B cell (primary cell): ENCODE results near the gene ATP8A2. TPM values are rescaled to one million over a fixed set of nuclear protein-coding genes. Genes with fewer than 3 reads are reported as not detected.

Source experiments
- ATAC-seq: fragments of 200-7000 bp; cut with Tn5 transposase; one replicate; pipeline ENCODE4 v1.10.0; 2021; ENCODE audit warnings: low read depth, mild to moderate bottlenecking, moderate number of reproducible peaks, moderate library complexity
- CTCF ChIA-PET: fragments of 350-600 bp; sonication (Branson Sonifier 250); formaldehyde crosslinking; loops from one replicate; lab custom pipeline; 2021; ENCODE audit warnings: antibody characterized with exemption, inconsistent platforms; lab: Charles Lee
- POLR2A ChIA-PET: fragments of 350-600 bp; sonication (Branson Sonifier 250); formaldehyde crosslinking; loops from one replicate; lab custom pipeline; 2021; ENCODE audit warnings: antibody characterized with exemption; lab: Charles Lee
- DNase-seq: peaks from one replicate; pipeline ENCODE4 v3.0.0; 2013
- H2AFZ ChIP-seq: 2 replicates; pipeline ENCODE4 v1.6.1; 2012; ENCODE audit warnings: mild to moderate bottlenecking, low read depth, low read length; ENCODE audit not compliant: insufficient read depth, poor library complexity, severe bottlenecking
- H3K27ac ChIP-seq, 2 donors: 1 replicate in 1 of 2; 2 replicates in 1 of 2; pipeline ENCODE4 v1.5.1; 2012 to 2013; ENCODE audit warnings: low read length in 2 of 2, mild to moderate bottlenecking in 2 of 2, moderate library complexity in 1 of 2
- H3K27me3 ChIP-seq, 4 experiments: fragments of 200-600 bp in 1 of 4; sonication (generic) in 1 of 4; replicated peaks in 1 of 4; 1 replicate in 2 of 4; 2 replicates in 2 of 4; pipeline versions ENCODE4 v1.6.1 to v1.7.0; 2013 to 2016; ENCODE audit warnings: low read length in 3 of 4, mild to moderate bottlenecking in 2 of 4, mixed read lengths in 1 of 4, moderate library complexity in 1 of 4; ENCODE audit not compliant: insufficient read depth in 4 of 4, control insufficient read depth in 3 of 4; ENCODE audit errors: control extremely low read depth in 1 of 4
- H3K36me3 ChIP-seq, 2 experiments: replicated peaks in 1 of 2; 1 replicate in 1 of 2; 2 replicates in 1 of 2; pipeline versions ENCODE4 v1.6.1 to v1.7.1; 2013; ENCODE audit warnings: low read length in 1 of 2; ENCODE audit not compliant: insufficient read depth in 2 of 2, control insufficient read depth in 1 of 2; ENCODE audit errors: control extremely low read depth in 1 of 2, extremely low read depth in 1 of 2
- H3K4me1 ChIP-seq, 2 donors: fragments of 200-600 bp in 1 of 2; sonication (generic) in 1 of 2; 1 replicate in 1 of 2; 2 replicates in 1 of 2; pipeline versions ENCODE4 v1.5.1 to v1.6.1; 2013 to 2017; ENCODE audit warnings: low read length in 2 of 2; ENCODE audit not compliant: control insufficient read depth in 2 of 2, insufficient read depth in 2 of 2
- H3K4me2 ChIP-seq: replicated peaks from 2 replicates; pipeline ENCODE3; 2012; ENCODE audit warnings: mild to moderate bottlenecking, low read depth, low read length; ENCODE audit not compliant: poor library complexity, severe bottlenecking
- H3K4me3 ChIP-seq, 5 experiments: fragments of 200-600 bp in 1 of 5; sonication (generic) in 1 of 5; 1 replicate in 3 of 5; 2 replicates in 2 of 5; pipeline versions ENCODE4 v1.5.1 to v1.7.0; 2011 to 2016; ENCODE audit warnings: low read length in 4 of 5, mild to moderate bottlenecking in 4 of 5, low read depth in 2 of 5, control low read depth in 1 of 5, moderate library complexity in 1 of 5; ENCODE audit not compliant: insufficient read depth in 1 of 5; ENCODE audit errors: control extremely low read depth in 1 of 5, extremely low read depth in 1 of 5
- H3K79me2 ChIP-seq: fragments of 200-600 bp; sonication (generic); one replicate; pipeline ENCODE4 v1.6.0; 2016; ENCODE audit warnings: low read length; ENCODE audit not compliant: control insufficient read depth, insufficient read depth
- H3K9ac ChIP-seq: fragments of 200-600 bp; sonication (generic); 2 replicates; pipeline ENCODE4 v1.6.1; 2017; ENCODE audit warnings: mild to moderate bottlenecking, low read length, moderate library complexity
- H3K9me3 ChIP-seq, 3 donors: one replicate each; pipeline versions ENCODE4 v1.6.1 to v1.7.1; 2013; ENCODE audit warnings: low read length in 2 of 3; ENCODE audit not compliant: control insufficient read depth in 2 of 3, insufficient read depth in 1 of 3; ENCODE audit errors: control extremely low read depth in 1 of 3
- H4K20me1 ChIP-seq: 2 replicates; pipeline ENCODE4 v1.6.0; 2012; ENCODE audit warnings: mild to moderate bottlenecking, low read length; ENCODE audit not compliant: insufficient read depth, control insufficient read depth, poor library complexity, severe bottlenecking
- H3K27ac Mint-ChIP-seq: one replicate; pipeline ENCODE4 v1.8.0; 2021; ENCODE audit warnings: mixed read lengths
- H3K27me3 Mint-ChIP-seq: one replicate; pipeline ENCODE4 v1.8.0; 2021; ENCODE audit warnings: mixed read lengths
- H3K4me1 Mint-ChIP-seq: one replicate; pipeline ENCODE4 v1.8.0; 2021; ENCODE audit warnings: mixed read lengths
- H3K4me3 Mint-ChIP-seq: one replicate; pipeline ENCODE4 v1.8.0; 2021; ENCODE audit warnings: mixed read lengths
- H3K9me3 Mint-ChIP-seq: one replicate; pipeline ENCODE4 v1.8.0; 2022; ENCODE audit warnings: mixed read lengths; ENCODE audit not compliant: insufficient read depth
- CTCF ChIP-seq: fragments of 200-600 bp; IDR thresholded peaks from one replicate; pipeline ENCODE4 v1.8.0; 2022; ENCODE audit warnings: antibody characterized with exemption, mild to moderate bottlenecking
- EZH2 ChIP-seq: IDR thresholded peaks from 2 replicates; pipeline ENCODE4 v1.6.1; 2012; ENCODE audit warnings: borderline replicate concordance, low read depth, mild to moderate bottlenecking, moderate library complexity, low read length; ENCODE audit not compliant: insufficient read depth, poor library complexity, severe bottlenecking
- WGBS: methylation state at CpG from one replicate; pipeline ENCODE4 v1.1.5; 2013; ENCODE audit warnings: missing lambda C conversion rate; ENCODE audit not compliant: insufficient coverage; 5-methylcytosine and 5-hydroxymethylcytosine counted together
- intact Hi-C: fragments of 100-400 bp; cut with micrococcal nuclease; formaldehyde crosslinking; loops from one replicate; pipeline ENCODE4 v1.10.0; 2022
- polyA plus RNA-seq: library from polyadenylated mRNA; depleted of rRNA; stranded (reverse); fragments of >200 nt; gene quantifications from 2 replicates; pipeline ENCODE4 v1.2.3, GENCODE V29; 2012
- total RNA-seq, 2 donors: library from RNA; stranded (reverse); fragments of 120-200 nt in 1 of 2; gene quantifications; 1 replicate in 1 of 2; 2 replicates in 1 of 2; pipeline versions ENCODE4 v1.2.3 to v1.2.4, GENCODE V29; 2013 to 2022

The ATP8A2 gene
- total and polyA plus RNA-seq, 2 donors (not counting 1 experiment from before 2014, with no cell fraction given) = not detected

DNA sequence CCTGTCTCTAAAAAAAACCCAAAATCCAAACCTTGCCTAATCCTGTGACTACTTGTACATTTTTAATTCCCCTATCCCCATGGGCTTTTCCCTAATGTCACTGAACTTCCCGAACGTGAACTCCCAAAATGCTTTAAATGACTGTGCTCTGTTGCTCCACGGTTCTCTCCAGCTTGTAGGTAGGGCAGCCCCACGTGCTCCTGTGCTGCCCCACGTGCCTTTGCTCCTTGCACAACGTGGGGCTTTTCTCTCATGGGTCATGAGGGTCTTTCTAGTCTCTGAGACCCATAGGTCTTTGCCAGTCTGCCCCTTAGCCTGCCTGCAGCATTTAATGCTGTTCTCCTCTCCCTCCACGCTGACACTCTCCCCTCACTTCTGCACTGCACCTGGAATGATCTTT lies 558.0 kb downstream of the ATP8A2 start:
- H3K9ac ChIP-seq = no peak overlapping the region
- no peaks in the 10 kb centered on the region for H3K9me3 ChIP-seq
- H3K9me3 Mint-ChIP-seq = no peaks in the 10 kb centered on the region
- H3K4me3 ChIP-seq = no peak overlapping the region
- WGBS = 81% methylated on average over 7 of the region's 7 CpGs
- TF ChIP-seq CTCF (no peak), EZH2 (no peak)
- no peak overlapping the region for H2AFZ ChIP-seq
- no peaks in the 10 kb centered on the region for H3K36me3 ChIP-seq
- no peaks in the 10 kb centered on the region for H3K4me1 Mint-ChIP-seq
- H3K27ac ChIP-seq = no peak overlapping the region
- no peaks in the 10 kb centered on the region for H3K4me1 ChIP-seq
- H3K4me2 ChIP-seq = no peak overlapping the region
- no peaks in the 10 kb centered on the region for H4K20me1 ChIP-seq
- POLR2A ChIA-PET = no interaction called here
- peaks cover 10% of the 10 kb centered on the region for H3K27me3 Mint-ChIP-seq
- H3K4me3 Mint-ChIP-seq = no peak overlapping the region
- no peaks in the 10 kb centered on the region for H3K27me3 ChIP-seq
- DNase-seq (no peak), ATAC-seq (no peak)
- no peak overlapping the region for H3K27ac Mint-ChIP-seq
- CTCF ChIA-PET = no interaction called here
- no peaks in the 10 kb centered on the region for H3K79me2 ChIP-seq
- intact Hi-C loops = no loop called here

- Histone ChIP-seq H4K20me1 (no peaks in the 10 kb centered on the region), H3K4me2 (no peak overlapping the region), H2AFZ (no peak overlapping the region), H3K9ac (no peak overlapping the region), H3K36me3 (no peaks in the 10 kb centered on the region), H3K27me3 (no peaks in the 10 kb centered on the region), H3K27ac (no peak overlapping the region), H3K79me2 (no peaks in the 10 kb centered on the region), H3K9me3 (no peaks in the 10 kb centered on the region), H3K4me3 (no peak overlapping the region), H3K4me1 (no peaks in the 10 kb centered on the region)
- no peaks in the 10 kb centered on the region for H3K9me3 Mint-ChIP-seq
- TF ChIP-seq EZH2 (no peak), CTCF (no peak)
- ChIA-PET CTCF (no interaction called here), POLR2A (no interaction called here)
- no peaks in the 10 kb centered on the region for H3K4me1 Mint-ChIP-seq
- H3K4me3 Mint-ChIP-seq = no peak overlapping the region
- H3K27ac Mint-ChIP-seq = no peak overlapping the region
- DNase-seq (no peak), ATAC-seq (no peak)
- H3K27me3 Mint-ChIP-seq = peaks cover 10% of the 10 kb centered on the region
- intact Hi-C loops = no loop called here
- 67% methylated on average over 6 of the region's 6 CpGs for whole genome bisulfite sequencing
Observed at GRCh38 chr13:25930653-25931052, 558.9 kb downstream of the ATP8A2 start.
